GM10847 (cell line): ENCODE results near the gene LSAMP.

Experiments used
- POLR2A ChIP-seq: IDR thresholded peaks from 2 replicates; pipeline ENCODE4 v1.6.1; 2011; ENCODE audit not compliant: insufficient read length; ENCODE audit errors: extremely low read depth

Gene LSAMP

DNA sequence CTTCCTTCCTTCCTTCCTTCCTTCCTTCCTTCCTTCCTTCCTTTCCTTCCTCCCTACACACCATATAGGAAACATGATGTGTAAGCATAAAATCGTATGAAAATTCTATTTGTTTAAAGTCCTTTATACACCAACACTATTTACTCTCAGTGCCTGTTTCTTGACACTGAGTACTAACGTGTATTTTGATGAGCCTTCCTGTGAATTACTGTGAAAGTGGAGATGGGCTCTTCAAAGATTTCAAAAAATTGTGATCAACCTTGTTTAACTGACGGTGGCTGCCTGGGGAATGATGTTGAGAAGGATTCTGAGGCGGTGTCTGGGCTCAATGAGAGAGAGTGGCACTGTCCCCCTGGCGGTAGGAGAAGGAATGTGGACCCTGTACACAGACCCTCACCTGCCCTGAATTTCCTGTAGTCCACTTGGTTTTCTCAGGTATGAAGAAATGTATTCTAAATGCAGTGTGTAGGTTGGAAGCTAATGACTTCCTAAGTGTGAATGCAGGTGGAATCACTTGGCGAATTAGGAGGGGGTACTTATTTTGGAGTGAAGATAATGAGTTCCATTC is 584.0 kb downstream of the LSAMP start:
- TF ChIP-seq POLR2A: no peak

DNA sequence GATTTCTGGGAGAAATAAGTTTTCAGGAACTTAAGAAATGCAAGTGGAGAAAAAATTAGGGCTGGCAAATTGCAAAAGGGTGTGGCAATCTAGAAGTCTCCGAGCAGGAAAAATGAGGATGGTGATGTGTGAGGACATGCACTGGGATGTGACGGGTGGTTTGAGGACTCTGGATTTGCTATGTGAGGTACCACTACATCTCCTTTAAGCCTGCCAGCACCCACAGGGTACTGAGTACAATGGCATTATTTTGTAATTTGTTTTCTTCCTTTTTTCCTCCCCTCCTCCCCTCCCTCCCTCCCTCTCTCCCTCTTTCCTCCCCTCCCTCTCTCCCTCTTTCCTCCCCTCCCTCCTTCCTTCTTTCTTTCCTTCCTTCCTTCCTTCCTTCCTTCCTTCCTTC is 584.5 kb downstream of the LSAMP start:
- TF ChIP-seq POLR2A: no peak

DNA sequence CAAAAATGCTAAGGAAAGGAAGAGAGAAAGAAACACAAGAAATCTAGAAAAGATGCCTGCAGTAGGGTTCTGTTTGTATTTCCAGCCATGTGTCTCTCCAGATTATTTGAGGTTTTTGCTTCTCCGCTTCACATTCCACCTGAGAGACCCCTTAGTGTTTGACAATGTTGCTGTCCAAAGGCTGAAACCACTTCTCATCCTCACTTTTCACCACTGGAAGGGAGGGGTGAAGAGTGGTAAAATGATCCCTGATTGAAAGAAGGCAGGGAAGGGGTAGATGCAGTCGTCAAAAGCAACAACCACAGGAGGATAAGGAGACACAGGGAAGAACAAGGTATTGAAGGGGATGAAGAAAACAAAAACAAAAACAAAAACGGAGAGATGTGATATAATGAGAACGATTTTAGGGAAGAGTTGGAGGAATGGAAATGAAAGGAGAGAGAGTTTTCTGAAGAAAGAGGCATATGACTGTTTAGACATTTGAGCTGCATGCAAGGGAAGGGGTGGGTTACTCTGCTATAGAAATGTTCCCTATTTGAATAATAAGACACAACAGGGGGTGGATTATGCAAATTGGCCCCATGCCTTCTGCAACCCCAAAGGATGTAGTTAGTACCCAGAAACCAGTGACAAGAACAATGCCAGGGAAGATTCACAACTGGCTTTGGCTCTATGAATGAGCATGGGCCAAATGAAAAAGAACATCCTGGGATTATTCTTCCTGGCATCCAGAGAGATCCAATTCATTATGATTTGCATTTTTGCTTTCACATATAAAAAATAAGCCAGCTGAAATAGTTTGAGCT is 586.1 kb downstream of the LSAMP start:
- TF ChIP-seq POLR2A: no peak

GRCh38 chr3:115857518-115858136 is 587.7 kb downstream of the LSAMP start:
- no peak for TF ChIP-seq POLR2A

DNA sequence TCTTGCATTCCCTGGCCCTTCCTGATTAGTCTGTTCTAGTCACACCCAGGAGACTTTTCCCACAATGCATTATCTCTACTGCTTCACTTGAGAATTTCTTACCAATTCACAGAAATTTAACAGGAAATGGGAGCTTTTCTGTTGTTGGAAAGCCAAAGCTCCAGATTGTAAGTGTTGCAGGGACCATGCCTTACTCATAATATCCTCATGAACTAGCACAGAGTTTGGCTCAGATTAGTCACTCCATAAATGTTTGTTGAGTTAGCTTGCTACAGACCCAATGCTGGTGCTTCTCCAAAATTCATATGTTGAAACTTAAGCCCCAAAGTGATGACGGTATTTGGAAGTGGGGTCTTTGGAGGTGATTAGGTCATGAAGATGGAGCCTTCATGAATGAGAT is 589.4 kb downstream of the LSAMP start:
- TF ChIP-seq POLR2A: no peak

DNA sequence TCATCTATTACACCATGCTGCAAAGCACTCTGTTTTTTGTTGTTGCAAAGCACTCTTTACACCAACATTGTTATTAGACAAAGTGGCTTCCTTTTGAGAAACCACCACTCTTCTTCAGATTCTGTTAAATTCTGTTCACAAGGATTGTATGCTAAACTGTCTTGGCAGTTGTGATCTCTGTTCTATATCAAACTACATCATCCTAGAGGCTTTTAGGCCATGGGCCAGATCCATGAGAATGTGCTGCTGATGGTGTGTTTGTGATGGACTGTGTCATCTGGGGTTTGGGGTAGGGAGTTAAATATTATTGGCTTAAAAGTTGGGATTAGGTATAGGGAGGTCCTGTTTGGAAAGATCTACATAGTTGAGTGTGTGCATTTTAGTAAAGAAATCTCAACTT is 592.2 kb downstream of the LSAMP start:
- no peak for TF ChIP-seq POLR2A

- TF ChIP-seq POLR2A: no peak
Measured at GRCh38 chr3:115852278-115852677, 593.0 kb downstream of the LSAMP start.

DNA sequence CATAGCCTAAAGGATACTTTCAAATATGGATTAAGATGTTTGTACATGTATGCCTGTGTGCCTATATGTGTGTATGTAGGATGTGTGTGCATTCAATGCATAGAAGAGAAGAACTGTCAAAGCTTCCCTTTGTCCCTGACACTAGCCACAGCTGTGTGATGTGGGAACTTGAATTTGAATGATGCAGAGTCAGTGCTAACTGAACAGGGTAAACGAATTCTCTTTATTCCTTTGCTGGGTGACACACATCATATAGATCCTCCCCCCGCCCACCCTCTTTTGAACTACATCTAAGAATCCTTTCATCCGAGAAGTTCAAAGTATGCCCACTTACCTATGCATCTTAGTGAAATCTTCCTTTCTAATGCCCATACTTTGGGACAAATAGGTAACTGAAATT is 593.7 kb downstream of the LSAMP start:
- TF ChIP-seq POLR2A: no peak

DNA sequence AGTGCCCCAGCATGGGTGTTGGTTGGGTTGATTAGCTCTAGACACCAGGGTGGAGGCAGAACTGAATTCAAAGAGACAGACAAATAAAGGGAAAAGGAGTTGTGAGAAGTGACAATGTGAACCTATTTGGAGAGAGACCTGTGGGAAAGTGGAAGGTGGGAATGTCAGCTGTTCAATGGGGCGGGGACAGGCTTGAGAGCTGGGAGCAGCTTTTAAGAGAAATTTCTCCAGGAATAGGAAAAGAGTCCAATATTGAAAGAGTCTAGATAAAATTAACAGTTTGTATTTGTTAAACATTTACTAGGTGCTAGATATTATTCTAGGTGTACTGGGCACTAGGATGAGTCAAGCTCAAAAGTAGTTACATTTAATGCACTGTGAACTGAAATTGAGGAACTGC is 596.6 kb downstream of the LSAMP start:
- no peak for TF ChIP-seq POLR2A

- TF ChIP-seq POLR2A: no peak
Measured at GRCh38 chr3:115845986-115846385, 599.3 kb downstream of the LSAMP start.

DNA sequence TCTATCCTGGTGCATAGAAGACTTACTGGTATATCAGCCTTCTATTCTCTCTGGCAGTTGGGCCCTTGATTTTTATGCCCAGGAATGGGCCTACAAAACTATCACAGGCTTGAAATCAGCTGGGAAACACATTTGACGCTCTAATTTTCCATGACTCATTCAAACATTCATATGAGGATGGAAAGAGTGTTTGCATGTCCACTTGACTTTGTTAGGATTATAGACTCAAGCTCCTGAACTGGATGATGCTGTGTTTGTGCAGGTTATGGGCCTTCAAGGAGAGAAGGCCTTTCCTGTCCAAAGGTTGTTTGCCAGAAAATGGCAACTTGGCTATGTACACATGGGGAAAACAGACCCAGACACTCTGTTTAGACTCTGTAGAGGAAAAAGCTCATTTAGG is 602.1 kb downstream of the LSAMP start:
- no peak for TF ChIP-seq POLR2A

DNA sequence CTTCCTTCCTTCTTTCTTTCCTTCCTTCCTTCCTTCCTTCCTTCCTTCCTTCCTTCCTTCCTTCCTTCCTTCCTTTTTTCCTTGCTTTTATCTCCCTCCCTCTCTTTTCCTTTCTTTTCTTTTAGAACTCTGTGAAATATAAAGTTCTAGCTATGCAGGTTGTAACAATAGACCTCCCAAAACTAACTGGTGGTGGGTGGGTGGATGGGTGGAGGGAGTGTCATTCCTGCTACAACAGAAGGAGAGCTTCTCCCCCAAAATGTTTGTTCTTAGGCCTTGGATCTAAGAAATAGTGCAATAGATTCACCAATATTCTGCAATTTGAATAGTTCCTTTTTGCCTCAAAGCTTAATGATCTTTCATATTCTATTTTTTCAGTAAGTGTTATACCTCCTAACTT is 606.0 kb downstream of the LSAMP start:
- TF ChIP-seq POLR2A: no peak

GRCh38 chr3:115838786-115839185 is 606.5 kb downstream of the LSAMP start:
- TF ChIP-seq POLR2A: no peak

DNA sequence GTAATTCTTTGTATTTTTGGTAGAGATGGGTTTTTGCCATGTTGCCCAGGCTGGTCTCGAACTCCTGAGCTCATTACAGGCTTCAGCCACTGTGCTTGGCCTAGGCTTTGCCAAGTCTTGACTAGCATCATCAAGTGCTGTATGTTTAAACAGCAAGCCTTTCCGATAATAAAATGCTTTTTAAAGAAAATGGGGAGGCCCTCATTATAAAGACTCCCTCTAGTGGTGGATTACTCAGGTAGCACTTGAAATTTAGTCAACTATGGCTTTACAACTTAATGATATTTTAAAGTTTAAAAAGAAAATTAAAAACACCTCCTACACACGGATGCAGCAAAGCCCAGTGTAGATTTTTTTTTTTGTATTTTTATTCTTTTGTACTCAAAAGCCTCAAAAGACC is 608.3 kb downstream of the LSAMP start:
- TF ChIP-seq POLR2A: no peak

DNA sequence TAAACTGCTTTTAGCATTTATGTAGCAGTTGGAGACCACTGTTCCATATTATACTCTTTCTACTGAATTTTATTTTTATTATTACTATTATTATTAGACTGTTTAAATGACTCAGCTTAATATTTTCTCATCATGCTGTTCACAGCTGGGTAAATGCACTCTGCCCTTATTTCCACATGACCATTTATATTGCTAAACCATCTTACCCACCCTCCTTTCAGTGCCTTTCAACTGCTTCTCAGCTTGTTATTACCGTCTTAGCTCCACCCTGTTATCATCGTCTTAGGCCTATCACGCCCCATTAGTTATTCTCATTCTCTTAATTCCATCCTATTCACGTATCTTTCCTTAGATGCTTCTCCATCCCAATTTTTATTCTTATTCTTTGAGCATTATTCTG is 609.3 kb downstream of the LSAMP start:
- TF ChIP-seq POLR2A: no peak

DNA sequence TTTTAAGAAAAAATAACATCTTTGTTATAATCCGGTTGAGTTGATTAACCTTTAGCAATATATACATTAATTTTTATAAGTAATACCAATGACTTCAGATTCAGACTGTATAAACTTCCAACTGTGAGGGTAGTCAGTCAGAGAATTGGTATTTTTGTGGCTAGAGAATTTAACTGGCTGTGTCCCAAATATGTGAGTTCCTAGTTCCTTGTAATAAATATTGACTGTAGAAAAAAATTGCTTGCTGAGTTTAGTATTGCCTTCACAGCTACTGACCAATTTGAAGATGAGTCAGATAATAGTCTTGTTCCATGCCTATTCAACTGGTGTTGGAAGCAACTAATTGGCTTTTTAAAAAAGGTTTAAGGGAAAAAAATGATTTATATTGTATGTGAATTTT is 611.2 kb downstream of the LSAMP start:
- no peak for TF ChIP-seq POLR2A
